Muscle layer of duodenum (tissue), 2 donors: ENCODE measurements around the gene PDK3.

Experiments
- H3K27ac ChIP-seq: one replicate; pipeline ENCODE4 v1.7.0; 2013; ENCODE audit warnings: mild to moderate bottlenecking, low read length
- H3K27me3 ChIP-seq: one replicate; pipeline ENCODE4 v1.7.0; 2013; ENCODE audit warnings: low read depth, mild to moderate bottlenecking, control low read depth, low read length
- H3K36me3 ChIP-seq, 2 donors: one replicate each; pipeline ENCODE4 v1.7.0; 2013; ENCODE audit warnings: low read length in 2 of 2, control low read depth in 1 of 2, mild to moderate bottlenecking in 1 of 2; ENCODE audit not compliant: insufficient read depth in 2 of 2, control insufficient read depth in 1 of 2
- H3K4me1 ChIP-seq, 2 donors: one replicate each; pipeline ENCODE4 v1.7.0; 2013; ENCODE audit warnings: low read length in 2 of 2, mild to moderate bottlenecking in 2 of 2, control low read depth in 1 of 2, moderate library complexity in 1 of 2; ENCODE audit not compliant: insufficient read depth in 2 of 2, control insufficient read depth in 1 of 2
- H3K4me3 ChIP-seq, 2 donors: one replicate each; pipeline ENCODE4 v1.7.0; 2013; ENCODE audit warnings: low read length in 2 of 2, low read depth in 1 of 2, mild to moderate bottlenecking in 1 of 2
- H3K9me3 ChIP-seq, 2 donors: one replicate each; pipeline ENCODE4 v1.7.0; 2013; ENCODE audit warnings: low read length in 2 of 2, control low read depth in 1 of 2, mild to moderate bottlenecking in 1 of 2; ENCODE audit not compliant: control insufficient read depth in 1 of 2
- donor health status: healthy.

The PDK3 gene

GRCh38 chrX:24444645-24445044, 20.4 kb upstream of the PDK3 start:
- no peaks in the 10 kb centered on the region for H3K4me1 ChIP-seq
- H3K36me3 ChIP-seq, result no peaks in the 10 kb centered on the region
- no peak overlapping the region for H3K4me3 ChIP-seq
- H3K27me3 ChIP-seq, result no peaks in the 10 kb centered on the region
- no peak overlapping the region for H3K27ac ChIP-seq
- H3K9me3 ChIP-seq, result no peaks in the 10 kb centered on the region

- no peak overlapping the region for H3K4me3 ChIP-seq
- no peaks in the 10 kb centered on the region for H3K9me3 ChIP-seq
- H3K27ac ChIP-seq, result no peak overlapping the region
- H3K27me3 ChIP-seq, result no peaks in the 10 kb centered on the region
- no peaks in the 10 kb centered on the region for H3K4me1 ChIP-seq
- no peaks in the 10 kb centered on the region for H3K36me3 ChIP-seq
Measured at GRCh38 chrX:24448762-24449250, 16.3 kb upstream of the PDK3 start.

- H3K27ac ChIP-seq, result no peak overlapping the region
- no peaks in the 10 kb centered on the region for H3K4me1 ChIP-seq
- H3K27me3 ChIP-seq, result no peaks in the 10 kb centered on the region
- no peaks in the 10 kb centered on the region for H3K36me3 ChIP-seq
- no peak overlapping the region for H3K4me3 ChIP-seq
- no peaks in the 10 kb centered on the region for H3K9me3 ChIP-seq
Measured at GRCh38 chrX:24463077-24463476, 2.0 kb upstream of the PDK3 start.

GRCh38 chrX:24464498-24464835, 619 bp upstream of the PDK3 start:
- H3K4me1 ChIP-seq, result no peaks in the 10 kb centered on the region
- no peaks in the 10 kb centered on the region for H3K27me3 ChIP-seq
- H3K36me3 ChIP-seq, result no peaks in the 10 kb centered on the region
- peak overlapping the region; percentile 62 to 73 for H3K4me3 ChIP-seq
- H3K27ac ChIP-seq, result peak overlapping the region; percentile 69
- no peaks in the 10 kb centered on the region for H3K9me3 ChIP-seq

GRCh38 chrX:24465532-24465865, 413 bp downstream of the PDK3 start:
- Histone ChIP-seq H3K27ac (peak overlapping the region; percentile 36), H3K9me3 (no peaks in the 10 kb centered on the region), H3K27me3 (no peaks in the 10 kb centered on the region), H3K4me1 (no peaks in the 10 kb centered on the region), H3K4me3 (peak overlapping the region; percentile 52 to 73), H3K36me3 (no peaks in the 10 kb centered on the region)

- Histone ChIP-seq H3K36me3 (no peaks in the 10 kb centered on the region), H3K9me3 (no peaks in the 10 kb centered on the region), H3K4me3 (peak overlapping the region; percentile 52 to 73), H3K27me3 (no peaks in the 10 kb centered on the region), H3K4me1 (no peaks in the 10 kb centered on the region), H3K27ac (peak overlapping the region; percentile 36)
Measured at GRCh38 chrX:24466025-24466424, 939 bp downstream of the PDK3 start.

- Histone ChIP-seq H3K9me3 (no peaks in the 10 kb centered on the region), H3K27ac (no peak overlapping the region), H3K27me3 (no peaks in the 10 kb centered on the region), H3K36me3 (no peaks in the 10 kb centered on the region), H3K4me3 (no peak overlapping the region), H3K4me1 (no peaks in the 10 kb centered on the region)
Measured at GRCh38 chrX:24468245-24468644, 3.2 kb downstream of the PDK3 start.

- no peak overlapping the region for H3K27ac ChIP-seq
- no peaks in the 10 kb centered on the region for H3K27me3 ChIP-seq
- H3K4me1 ChIP-seq, result no peaks in the 10 kb centered on the region
- no peak overlapping the region for H3K4me3 ChIP-seq
- H3K9me3 ChIP-seq, result no peaks in the 10 kb centered on the region
- H3K36me3 ChIP-seq, result no peaks in the 10 kb centered on the region
Measured at GRCh38 chrX:24471808-24472207, 6.7 kb downstream of the PDK3 start.

GRCh38 chrX:24475480-24475879, 10.4 kb downstream of the PDK3 start:
- no peak overlapping the region for H3K4me3 ChIP-seq
- no peaks in the 10 kb centered on the region for H3K9me3 ChIP-seq
- H3K4me1 ChIP-seq, result peaks cover 0 to 11% of the 10 kb centered on the region in 2 donors
- H3K27me3 ChIP-seq, result no peaks in the 10 kb centered on the region
- H3K27ac ChIP-seq, result no peak overlapping the region
- H3K36me3 ChIP-seq, result no peaks in the 10 kb centered on the region

GRCh38 chrX:24478509-24478908, 13.4 kb downstream of the PDK3 start:
- Histone ChIP-seq H3K27me3 (no peaks in the 10 kb centered on the region), H3K4me3 (no peak overlapping the region), H3K36me3 (no peaks in the 10 kb centered on the region), H3K4me1 (peaks cover 0 to 11% of the 10 kb centered on the region in 2 donors), H3K27ac (peak overlapping the region; percentile 82), H3K9me3 (no peaks in the 10 kb centered on the region)

GRCh38 chrX:24479924-24480323, 14.8 kb downstream of the PDK3 start:
- Histone ChIP-seq H3K9me3 (no peaks in the 10 kb centered on the region), H3K27me3 (no peaks in the 10 kb centered on the region), H3K27ac (peak overlapping the region; percentile 82), H3K4me3 (peak overlapping the region in 1 of 2 donors; percentile 23), H3K36me3 (no peaks in the 10 kb centered on the region), H3K4me1 (peaks cover 0 to 11% of the 10 kb centered on the region in 2 donors)

- Histone ChIP-seq H3K4me3 (peak overlapping the region in 1 of 2 donors; percentile 23), H3K27me3 (no peaks in the 10 kb centered on the region), H3K36me3 (no peaks in the 10 kb centered on the region), H3K27ac (peak overlapping the region; percentile 82), H3K4me1 (peaks cover 0 to 11% of the 10 kb centered on the region in 2 donors), H3K9me3 (no peaks in the 10 kb centered on the region)
Measured at GRCh38 chrX:24480400-24480865, 15.3 kb downstream of the PDK3 start.
